A549 (cell line): ENCODE data around the gene FOXJ2.

Experiments used
- JUN ChIP-seq, 2 experiments: fragments of >200 bp; sonication (Bioruptor Twin); formaldehyde crosslinking; IDR thresholded peaks; 2 replicates in 1 of 2; 3 replicates in 1 of 2; pipeline ENCODE4 v1.6.1; 2016 to 2017
- NR3C1 ChIP-seq: fragments of >200 bp; sonication (Bioruptor Twin); formaldehyde crosslinking; IDR thresholded peaks from 3 replicates; pipeline ENCODE4 v1.6.1; 2017
- POLR2AphosphoS2 ChIP-seq: conservative IDR thresholded peaks from 2 replicates; pipeline ENCODE4 v1.6.1; 2012; ENCODE audit warnings: low read length, improper control_type of control experiment, inconsistent platforms
- ZSCAN20 ChIP-seq: fragments of 250-450 bp; sonication (Bioruptor Pico); IDR thresholded peaks from 2 replicates; pipeline ENCODE4 v1.8.0; 2022; ENCODE audit warnings: mild to moderate bottlenecking, moderate library complexity

DNA sequence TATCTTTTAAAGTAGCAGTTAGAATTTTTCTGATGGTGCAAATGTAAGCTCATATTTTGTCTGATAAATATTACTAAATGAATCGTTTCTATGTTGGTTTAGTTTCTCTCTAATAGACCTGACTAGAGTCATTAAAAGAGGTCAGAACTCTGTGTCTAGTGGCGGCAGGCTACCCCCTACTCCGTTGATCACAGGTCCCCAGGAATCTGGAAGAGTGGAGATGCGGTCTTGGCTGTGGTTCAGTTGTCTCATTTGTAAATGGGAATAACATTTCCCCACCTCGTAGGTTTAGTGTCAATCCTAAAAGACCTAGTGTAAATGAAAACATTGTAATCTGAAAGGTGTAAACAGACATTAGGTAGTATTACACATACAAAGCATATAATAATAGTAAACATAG, 4.7 kb upstream of the FOXJ2 start:
- no peak for TF ChIP-seq POLR2AphosphoS2
- TF ChIP-seq JUN (IDR thresholded peaks at IDR 0.05): no peak
- no peak for TF ChIP-seq ZSCAN20 (CRISPR knock-in tag)
- TF ChIP-seq NR3C1: no peak
